ENCODE measurements around the gene CYP4Z1.
"Not testable (repeated sequence)": the region's sequence is repeated elsewhere in the genome, so short reads cannot be mapped to it uniquely, and the experiment has no call there.

CYP4Z1 gene

GRCh38 chr1:47129489-47130230 lies 62.6 kb downstream of the CYP4Z1 start:
- not testable (repeated sequence) for DNase-seq

DNA sequence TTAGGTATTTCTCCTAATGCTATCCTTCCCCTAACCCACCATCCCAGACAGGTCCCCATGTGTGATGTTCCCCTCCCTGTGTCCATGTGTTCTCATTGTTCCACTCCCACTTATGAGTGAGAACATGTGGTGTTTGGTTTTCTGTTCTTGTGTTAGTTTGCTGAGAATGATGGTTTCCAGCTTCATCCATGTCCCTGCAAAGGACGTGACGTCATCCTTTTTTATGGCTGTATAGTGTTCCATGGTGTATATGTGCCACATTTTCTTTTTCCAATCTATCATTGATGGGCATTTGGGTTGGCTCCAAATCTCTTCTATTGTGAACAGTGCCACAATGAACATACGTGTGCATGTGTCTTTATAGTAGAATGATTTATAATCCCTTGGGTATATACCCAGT lies 65.6 kb downstream of the CYP4Z1 start:
- not testable (repeated sequence) for DNase-seq

GRCh38 chr1:47137198-47137597 lies 70.2 kb downstream of the CYP4Z1 start, which contains the start of gene CYP4A22:
TSS of gene CYP4A22 (plus strand) at chr1:47137441. CDS start at chr1:47137486, 45 bp downstream.
- no peak for DNase-seq

GRCh38 chr1:47137925-47138615 lies 71.0 kb downstream of the CYP4Z1 start:
- no peak for DNase-seq

DNA sequence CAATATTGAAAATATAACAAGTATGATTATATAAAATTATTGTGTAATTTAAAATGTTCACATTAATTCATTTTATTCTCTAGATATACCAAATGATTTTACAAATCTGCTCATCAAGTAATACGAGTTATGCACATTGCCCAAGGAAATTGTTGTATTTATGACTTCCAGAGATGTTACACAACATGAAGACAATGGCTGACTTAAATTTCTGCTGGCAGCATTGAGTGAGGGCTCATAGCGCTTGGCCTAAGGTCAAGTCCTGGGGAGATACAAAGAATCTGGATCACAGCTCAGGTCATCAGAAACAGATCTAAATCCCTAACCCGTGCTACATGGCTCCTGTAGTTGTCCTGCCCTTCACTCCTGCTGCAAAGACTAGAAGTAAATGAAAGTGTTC lies 73.3 kb downstream of the CYP4Z1 start:
- not testable (repeated sequence) for DNase-seq

DNA sequence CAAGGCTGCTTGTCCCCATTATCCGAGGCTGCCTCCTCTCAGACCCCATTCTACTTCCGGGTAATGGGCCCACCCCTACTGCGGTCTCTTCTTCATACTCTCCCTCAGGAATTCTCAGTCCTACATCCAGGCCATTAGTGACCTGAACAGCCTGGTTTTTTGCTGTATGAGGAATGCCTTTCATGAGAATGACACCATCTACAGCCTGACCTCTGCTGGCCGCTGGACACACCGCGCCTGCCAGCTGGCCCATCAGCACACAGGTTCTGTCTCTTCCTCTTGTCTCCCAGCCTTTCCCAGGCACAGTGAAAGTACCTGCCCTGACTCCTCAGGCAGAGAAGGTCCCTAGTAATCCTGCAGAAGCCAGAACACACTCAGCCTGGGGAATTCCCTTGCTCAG lies 76.6 kb downstream of the CYP4Z1 start:
- DNase-seq = not testable (repeated sequence)

GRCh38 chr1:47146495-47146894 lies 79.5 kb downstream of the CYP4Z1 start:
- DNase-seq = not testable (repeated sequence)

- DNase-seq = no peak
These were observed 80.2 kb downstream of the CYP4Z1 start for GRCh38 chr1:47147047-47147785.

DNA sequence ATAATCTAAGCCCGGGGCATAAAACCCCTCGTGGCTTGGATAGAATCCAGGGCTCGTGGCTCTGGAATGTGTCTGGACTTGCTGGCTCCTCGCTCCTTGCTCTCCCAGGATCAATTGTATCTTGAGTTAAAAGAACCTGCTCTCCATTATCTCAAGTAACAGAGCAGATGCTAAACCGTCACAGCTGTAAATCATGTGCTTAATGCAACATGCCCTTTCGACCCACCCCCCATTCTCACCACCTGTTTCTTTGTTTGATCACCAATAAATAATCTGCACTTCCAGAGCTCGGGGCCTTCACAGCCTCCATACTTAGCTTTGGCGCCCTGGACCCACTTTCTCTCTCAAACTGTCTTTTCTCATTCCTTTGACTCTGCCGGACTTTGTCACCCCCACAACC lies 82.1 kb downstream of the CYP4Z1 start:
- DNase-seq = peak; percentile 57

DNA sequence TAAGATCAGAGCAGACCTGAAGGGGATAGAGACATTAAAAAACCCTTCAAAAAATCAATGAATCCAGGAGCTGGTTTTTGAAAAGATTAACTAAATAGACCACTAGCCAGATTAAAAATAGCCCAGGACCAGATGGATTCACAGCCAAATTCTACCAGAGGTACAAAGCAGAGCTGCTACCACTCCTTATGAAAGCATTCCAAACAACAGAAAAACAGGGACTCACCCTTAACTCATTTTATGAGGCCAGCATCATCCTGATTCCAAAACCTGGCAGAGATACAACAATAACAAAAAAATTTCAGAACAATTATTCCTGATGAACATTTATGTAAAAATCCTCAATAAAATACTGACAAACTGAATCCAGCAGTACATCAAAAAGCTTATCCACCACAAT lies 89.4 kb downstream of the CYP4Z1 start:
- not testable (repeated sequence) for DNase-seq

DNA sequence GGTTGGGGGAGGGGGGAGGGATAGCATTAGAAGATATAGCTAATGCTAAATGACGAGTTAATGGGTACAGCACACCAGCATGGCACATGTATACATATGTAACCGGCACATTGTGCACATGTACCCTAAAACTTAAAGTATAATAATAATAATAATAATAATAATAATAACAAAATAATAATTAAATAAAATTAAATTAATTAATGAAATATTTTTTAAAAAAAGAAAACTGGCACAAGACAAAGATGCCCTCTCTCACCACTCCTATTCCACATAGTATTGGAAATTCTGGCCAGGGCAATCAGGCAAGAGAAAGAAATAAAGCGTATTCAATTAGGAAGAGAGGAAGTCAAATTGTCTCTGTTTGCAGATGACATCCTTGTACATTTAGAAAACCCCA lies 90.9 kb downstream of the CYP4Z1 start:
- DNase-seq = not testable (repeated sequence)

DNA sequence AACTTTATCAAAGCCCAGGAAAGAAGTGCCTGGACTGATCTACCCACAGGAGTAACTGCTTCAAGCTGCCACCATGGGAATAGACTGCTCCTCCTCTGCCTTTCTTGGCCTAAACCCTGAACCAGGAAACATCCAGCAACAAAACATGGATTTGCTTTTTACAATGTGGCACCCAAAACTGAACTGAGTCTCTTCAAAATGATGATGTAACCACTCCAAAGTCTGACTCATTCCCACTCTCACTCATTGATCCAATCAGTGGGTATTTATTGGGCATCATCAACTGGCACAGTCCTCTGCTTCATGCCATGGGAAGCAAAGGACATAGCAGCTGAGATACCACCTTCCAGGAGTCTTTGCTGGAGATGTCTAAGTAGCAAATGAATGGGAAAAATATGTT lies 93.7 kb downstream of the CYP4Z1 start:
- DNase-seq = no peak

DNA sequence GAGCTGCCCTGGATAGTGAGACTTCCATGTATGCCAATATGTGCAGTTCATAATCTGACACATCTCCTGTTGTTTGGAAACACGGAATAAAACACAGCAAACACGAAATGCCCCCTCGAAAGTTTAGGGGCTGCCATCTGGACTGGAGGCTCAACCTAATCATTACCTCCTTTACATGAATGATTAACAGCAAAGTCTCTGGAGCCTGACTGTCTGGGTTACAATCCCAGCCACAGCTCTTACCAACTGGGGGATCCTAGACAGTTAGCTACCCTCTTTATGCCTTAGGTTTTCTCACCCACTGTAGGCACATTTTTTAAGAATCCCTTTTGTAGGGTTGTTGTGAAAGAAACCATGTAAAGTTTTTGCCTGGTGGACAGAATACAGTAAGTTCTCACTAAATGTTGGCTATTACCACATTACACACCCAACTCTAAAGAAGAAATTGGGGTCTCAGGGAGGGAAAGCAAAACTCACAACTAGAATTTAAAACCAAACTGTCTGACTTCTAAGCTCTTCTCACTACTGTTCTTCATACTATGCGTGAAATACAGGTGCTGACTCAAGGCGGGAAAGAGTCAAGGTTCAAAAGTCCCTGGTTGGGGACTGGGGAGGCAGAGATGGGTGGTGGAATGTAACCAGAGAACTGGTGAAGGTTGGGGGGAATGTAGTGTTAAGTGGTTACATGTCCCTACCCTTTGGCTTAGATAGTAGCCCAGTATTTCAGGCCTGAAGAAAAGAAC lies 94.4 kb downstream of the CYP4Z1 start:
- no peak for DNase-seq

GRCh38 chr1:47164552-47164951 lies 97.5 kb downstream of the CYP4Z1 start:
- no peak for DNase-seq
